HG03175 (cell line): ENCODE data around the gene HSD3B2.
"Not testable (repeated sequence)": the region's sequence is repeated elsewhere in the genome, so short reads cannot be mapped to it uniquely, and the experiment has no call there.

ENCODE experiments used
- ATAC-seq: cut with Tn5 transposase; IDR thresholded peaks from one replicate; pipeline ENCODE4 v1.9.1; 2021; ENCODE audit warnings: mild to moderate bottlenecking, moderate library complexity; ENCODE audit not compliant: unreplicated experiment

Gene HSD3B2

DNA sequence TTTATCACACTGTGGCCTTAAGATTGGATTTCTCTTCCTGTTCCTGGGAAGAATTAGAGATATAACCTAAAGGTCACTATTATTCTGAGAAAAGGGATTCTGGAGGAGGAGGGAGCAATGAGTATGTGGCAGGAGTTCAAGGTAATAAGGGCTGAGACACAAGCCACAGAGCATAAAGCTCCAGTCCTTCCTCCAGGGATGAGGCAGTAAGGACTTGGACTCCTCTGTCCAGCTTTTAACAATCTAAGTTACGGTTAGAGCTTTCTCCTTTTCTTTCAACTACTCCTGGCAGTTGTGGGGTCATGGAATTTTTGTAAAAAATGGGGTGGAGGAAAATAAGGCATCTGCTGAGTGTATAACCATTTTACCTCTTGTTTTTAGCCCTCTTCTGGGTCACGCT is at the start of gene HSD3B2:
Gene HSD3B2 (plus strand): TSS at position 201 of the 400 bp plus-strand sequence. CDS start 270 bp downstream, outside the sequence.
- no peak for ATAC-seq

DNA sequence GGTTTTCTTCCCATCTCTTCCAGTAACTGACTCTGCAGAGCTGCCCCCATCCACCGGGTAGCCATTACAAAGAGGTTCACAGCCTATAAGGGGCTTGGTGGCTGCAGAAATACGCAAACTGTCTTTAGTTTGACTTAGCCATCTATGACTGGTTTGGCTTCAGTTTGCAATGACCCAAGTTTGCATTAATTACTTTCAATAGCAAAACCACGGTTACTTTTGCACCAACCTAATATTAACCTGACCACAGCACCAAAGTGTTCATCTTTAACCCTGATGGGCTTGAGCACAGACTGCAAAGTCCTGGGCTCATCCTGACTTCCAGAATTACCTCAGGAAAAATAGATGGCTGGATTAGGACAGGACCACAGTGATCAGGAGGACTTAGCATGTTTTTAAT is 48.5 kb upstream of the HSD3B2 start:
- peak; percentile 78 for ATAC-seq

DNA sequence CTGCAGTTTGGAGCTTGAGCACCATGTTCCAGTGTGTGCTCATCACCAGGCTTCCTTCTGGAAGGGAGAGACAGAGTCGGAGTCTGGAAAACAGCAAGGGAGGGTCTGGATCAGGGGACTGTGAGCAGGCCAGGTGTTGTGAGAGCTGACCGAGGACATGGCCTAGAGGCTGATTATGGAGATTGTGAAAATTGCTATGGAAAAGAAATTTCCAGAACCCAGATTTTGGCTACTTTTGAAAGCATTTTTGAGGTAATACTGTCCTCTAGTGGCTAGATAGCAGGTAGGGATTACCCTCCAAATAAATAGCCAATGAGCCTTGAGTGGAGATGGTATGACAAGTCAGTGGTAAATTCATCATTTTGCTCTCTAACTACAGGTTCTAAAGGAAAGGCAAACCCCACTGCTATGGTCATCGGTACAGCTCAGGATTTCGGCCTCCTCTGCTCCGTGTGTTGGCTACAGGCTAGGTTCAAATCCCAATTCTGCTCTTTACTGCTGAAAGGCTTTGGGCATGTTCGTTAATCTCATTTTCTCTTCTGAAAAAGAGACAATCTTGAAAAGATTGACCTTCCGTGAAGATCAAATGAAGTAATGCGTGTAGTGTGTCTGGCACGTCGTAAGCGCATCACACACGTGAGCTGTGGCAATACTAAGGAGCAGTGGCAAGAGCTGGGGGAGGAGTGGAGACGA is 47.4 kb upstream of the HSD3B2 start:
- peak; percentile 46 for ATAC-seq

DNA sequence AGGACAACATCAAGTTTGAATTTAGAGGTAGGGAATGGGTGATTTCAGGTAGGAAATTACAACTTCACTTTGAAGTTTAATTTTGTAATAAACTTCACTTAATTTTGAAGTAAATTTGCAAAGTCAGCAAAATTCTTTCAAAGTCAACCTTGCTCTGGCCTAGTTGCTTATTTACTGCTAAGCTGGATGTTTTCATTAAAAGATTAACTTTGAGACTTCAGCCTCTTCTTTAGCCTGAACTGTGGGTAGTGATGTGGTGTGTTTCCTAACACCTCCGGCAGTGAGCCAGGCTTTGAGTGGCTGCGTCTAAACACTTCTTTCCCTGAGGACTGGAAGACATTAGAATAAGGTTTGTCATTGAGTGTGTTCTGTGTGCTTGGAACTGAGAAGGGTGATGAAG is 46.4 kb upstream of the HSD3B2 start, which contains the start of gene HAO2:
Gene HAO2 (plus strand): TSS at position 232 of the 400 bp plus-strand sequence. CDS start 12,301 bp downstream, outside the sequence.
- ATAC-seq, result no peak

DNA sequence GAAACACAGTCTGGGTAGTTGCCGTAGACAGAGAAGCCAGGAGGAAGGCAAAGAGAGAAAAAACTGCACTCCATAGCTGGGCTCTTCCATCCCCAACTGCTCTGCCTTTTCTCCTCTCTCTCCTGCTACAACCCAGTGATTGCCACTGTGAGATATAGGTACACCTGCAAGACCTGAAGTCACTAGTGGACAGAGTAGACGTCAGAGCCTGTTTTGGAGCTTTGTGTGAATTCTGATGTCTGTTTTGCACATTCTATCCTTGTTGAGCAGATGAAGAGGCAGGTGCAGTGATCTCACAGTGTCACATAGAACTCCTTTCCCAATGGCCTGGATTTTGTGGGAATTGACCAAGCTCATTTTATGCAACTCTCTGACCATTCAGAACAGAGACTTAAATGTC is 44.2 kb upstream of the HSD3B2 start:
- no peak for ATAC-seq

DNA sequence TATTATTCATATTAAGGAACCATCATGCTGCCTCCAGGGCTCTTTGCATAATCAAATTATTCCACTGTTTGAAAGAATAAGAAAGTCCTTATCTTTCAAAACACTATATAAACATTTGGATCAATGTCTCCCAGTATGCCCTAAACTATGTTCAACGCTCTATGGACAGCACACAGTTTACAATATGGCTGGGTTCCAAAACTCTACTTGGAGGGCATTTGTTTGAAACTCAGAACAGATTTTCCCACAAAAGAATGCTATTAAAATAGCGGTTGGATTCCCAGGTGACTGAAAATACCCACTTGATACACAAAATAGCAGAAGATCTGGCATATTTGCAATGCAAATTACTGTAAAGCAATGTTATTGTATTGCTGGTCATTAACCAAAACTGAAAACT is 43.1 kb upstream of the HSD3B2 start:
- no peak for ATAC-seq

DNA sequence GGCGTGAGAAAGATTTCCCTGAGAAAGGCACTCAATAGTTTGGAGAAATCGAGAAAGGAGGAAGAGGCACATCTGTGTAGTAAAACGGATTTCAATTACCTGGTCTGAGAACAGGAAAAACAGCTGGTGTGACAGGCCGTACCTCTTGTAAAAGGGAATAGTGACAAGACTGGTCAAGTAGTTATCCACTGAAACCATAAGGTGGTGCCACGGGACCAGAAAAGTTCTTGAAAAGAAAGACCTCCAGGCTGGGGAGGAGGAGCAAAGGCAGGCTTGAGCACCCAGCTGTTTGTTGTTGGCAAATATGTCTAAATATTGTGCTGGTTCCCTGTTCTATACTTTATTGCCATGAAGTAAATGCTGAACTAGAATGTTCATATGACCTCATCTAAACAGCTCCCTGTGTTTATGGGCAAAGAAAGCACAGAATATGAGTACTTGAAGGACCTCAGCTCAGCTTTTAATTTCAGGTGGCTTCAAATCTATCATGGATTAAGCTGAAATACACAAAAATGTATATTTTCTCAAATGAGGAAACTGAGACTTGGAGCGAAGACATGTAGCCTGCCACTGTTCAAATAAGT is 42.4 kb upstream of the HSD3B2 start:
- peak; percentile 61 for ATAC-seq

DNA sequence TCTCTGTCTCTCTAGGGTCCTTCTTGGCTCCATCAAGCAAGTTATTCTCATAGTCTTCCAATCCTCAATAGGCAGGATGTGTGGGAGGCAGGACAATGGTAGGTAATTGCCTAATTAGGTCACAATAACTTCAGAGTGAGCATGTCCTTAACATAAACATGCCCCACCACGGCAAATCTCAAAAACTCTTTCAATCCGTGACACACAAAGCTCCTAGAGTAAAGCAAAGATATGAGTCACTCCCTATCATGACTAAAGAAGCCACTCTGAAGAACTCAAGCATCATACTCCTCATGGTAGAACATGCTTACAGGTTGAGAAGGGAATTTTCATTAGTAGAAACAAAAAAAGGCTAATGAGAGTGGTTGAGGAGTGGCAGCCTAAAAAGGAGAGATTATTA is 41.5 kb upstream of the HSD3B2 start:
- ATAC-seq, result no peak

DNA sequence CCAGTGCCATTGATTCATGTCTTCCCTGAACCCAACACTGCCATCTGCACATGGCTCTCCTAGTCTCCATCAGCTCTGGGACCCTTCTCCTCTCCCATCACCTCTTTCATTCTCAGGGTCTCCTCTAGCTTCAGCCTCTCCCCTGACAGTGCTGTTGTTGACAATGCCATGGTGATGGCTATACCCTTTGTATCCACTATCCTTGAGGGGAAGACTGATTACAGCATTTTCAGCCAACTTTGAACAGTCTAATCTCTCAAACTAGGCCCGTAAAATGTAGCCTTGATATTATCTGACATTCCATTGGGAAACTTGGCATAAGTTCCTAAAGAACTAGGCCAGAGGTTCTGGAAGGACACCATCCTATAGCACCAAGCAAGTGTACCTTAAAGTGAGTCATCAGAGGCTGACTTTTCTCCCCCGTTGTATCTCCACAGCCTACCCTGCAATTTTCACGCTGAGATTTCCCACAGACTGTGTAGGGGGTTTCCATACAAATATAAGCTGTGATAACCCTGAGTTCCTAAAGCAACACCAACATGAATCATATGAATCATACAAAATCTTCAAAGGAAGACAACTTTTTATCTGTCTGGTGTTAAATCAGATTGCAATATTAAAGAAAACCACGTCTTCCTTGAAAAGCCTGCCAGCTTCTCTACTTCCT is 40.6 kb upstream of the HSD3B2 start:
- ATAC-seq, result no peak

DNA sequence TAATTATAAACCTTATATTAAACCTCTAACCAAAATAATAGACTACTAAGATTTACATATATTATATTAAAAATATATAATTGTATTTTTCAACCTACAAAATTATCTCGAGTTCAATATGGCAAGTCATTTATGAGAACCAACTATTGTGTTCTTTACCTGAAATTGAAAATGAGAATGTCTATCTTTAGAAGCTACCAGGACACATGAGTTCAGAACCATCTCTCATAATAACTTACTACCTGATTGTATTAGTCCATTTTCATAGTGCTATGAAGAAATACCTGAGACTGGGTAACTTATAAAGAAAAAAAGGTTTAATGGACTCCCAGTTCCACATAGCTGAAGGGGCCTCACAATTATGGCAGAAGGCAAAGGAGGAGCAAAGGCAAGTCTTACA is 39.6 kb upstream of the HSD3B2 start:
- ATAC-seq, result no peak

DNA sequence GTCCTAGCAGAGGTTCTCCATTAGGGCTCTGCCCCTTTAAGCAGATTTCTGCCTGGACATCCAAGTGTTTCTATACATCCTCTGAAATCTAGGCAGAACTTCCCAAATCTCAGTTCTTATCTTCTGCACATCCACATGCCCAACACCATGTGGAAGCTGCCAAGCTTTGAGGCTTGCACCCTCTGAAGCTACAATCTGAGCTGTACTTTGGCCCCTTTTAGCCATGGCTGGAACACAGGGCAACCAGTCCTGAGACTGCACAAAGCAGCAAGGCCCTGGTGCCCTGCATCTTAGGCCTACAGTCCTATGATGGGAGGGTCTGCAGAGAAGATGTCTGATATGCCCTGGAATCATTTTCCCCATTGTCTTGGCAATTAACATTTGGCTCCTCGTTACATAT is 38.4 kb upstream of the HSD3B2 start:
- ATAC-seq, result no peak

DNA sequence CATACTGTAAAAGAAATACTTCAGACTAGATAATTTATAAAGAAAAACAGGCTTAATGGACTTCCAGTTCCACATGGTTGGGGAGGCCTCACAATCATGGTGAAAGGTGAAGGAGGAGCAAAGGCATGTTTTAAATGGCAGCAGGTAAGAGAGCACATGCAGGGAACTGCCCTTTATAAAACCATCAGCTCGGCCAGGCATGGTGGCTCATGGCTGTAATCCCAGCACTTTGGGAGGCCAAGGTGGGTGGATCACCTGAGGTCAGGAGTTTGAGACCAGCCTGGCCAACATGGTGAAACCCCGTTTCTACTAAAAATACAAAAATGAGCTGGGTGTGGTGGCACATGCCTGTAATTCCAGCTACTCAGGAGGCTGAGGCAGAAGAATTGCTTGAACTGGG is 37.4 kb upstream of the HSD3B2 start:
- not testable (repeated sequence) for ATAC-seq

DNA sequence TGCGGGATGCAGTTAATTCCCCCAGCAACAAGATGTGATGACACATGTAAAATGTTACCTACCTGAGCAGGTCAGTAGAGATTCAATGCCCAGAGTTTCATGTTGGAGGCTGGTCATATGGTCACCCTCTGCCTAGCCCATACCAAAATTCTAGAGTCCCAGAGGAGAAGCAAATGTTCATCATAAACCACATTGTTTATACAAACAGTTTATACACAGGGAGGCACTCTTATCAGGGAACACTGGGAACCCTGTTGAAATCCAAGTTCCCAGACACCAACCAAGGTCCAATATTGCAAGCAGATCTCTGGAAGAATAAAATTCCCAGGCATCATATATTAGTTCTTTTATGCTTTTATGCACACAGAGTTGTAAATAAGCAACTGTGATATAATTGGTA is 35.8 kb upstream of the HSD3B2 start:
- no peak for ATAC-seq

DNA sequence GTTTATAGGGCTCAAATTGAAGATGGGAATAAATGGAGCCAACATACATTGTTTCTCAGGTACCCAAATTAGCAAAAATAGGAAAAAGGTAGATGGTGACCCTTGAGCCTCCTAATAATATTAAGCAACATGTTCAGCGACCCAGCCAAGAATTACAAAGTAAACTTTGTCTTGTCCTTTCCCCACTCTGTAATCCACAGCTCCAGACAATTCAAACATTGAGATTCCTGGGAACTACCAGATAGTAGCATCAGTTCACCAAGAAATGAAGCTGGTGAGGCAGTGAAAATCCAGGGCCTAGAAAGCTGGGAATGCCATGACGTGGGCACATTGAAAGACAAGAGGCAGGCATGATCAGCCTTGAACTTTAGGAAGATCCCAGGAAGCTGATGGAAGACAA is 34.6 kb upstream of the HSD3B2 start:
- no peak for ATAC-seq

DNA sequence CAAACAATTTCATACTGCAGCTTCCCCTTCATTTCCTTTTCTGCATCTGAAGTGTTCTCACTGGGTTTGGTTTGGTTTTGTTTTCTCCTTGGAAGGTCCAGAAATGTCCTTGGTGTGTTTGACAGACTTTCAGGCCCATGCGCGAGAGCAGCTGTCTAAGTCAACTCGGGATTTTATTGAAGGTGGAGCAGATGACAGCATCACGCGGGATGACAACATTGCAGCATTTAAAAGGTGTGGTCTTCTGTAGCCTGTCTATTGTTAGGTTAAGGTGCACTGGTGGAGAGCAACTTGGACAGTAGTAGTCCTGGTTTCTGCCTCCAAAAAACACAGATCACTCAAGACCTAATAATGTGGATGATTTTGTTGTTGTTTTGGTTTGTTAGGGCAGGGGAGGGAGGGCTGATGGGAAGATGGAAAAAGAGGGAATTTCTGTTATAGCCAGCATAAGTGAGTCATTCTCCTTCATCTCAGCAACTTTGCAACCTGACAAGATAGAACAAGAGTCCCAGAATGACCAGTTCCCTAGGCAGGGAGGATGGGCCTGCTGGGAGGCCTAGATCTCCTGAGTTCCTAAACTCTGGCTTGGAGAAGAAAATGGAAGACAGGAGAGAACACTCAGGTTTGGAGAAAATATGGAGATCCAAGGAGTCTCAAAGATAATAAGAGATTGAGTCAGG is 33.8 kb upstream of the HSD3B2 start:
- no peak for ATAC-seq

DNA sequence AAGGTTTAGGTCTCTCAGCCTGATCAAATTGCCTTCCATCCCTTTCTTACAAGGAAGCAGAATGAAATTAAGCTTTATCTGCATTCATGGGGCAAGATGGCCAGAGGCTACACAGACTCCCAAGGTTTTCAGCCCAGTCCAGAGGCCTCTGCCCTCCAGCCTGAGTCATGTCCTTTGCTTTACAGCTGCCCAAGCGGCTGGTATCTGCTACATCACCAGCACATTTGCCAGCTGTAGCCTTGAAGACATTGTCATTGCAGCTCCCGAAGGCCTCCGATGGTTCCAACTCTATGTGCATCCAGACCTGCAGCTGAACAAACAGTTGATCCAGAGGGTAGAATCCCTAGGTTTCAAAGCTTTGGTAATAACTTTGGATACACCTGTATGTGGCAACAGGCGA is 30.4 kb upstream of the HSD3B2 start:
- ATAC-seq, result no peak

DNA sequence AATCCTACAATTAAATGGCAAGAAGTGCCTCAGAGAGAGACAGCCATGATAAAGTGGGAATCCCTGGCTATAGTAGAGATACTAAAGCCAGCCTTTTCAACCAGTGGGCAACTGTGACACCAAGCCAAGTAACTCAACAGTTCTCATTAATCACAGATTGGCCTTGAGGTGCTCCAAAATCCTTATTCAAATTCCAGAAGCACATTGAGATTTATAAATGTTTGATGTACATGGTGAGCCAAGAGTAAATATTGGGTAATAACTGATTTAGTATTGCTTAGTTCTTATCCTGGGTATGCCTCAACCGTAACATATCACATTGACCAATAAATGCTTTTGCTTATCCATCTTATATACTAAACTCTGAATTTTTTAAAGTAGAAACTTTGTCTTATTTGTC is 29.3 kb upstream of the HSD3B2 start:
- ATAC-seq, result no peak

DNA sequence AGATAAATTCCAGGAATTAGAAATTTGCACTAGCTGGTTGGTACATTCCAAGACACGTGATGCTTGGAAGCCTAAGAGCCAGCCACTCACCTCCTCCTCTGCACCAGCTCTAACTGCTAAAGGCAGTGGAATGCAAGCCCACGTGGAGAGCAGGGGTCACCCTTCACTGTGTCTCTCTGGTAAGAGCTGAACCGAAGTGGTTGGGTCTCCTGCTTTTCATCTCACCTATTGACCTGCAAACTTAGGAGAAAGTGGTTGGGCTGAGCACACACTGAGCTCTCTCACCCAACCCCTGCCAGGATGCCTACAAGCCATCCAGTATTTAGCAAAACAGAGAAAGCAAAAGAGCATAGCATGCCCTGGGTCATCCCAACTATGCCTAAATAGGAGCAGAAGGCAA is 27.1 kb upstream of the HSD3B2 start:
- no peak for ATAC-seq

DNA sequence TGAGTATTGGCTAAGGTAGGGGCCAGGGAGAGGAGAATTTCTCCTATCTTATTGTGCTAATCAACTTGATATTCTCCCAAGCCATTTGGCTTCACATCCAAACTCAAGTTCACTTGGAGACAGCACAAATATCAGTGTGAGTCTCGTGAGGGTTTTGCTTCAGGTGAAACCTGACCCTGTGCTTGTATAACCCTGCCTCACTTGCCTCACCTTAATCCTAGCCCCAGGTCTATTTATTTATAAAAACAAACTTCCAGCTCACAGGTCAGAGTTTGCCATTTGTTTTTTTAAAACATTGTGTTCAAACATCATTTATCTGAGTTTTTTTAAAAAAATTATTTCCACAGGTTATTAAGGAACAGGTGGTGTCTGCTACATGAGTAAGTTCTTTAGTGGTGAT is 26.5 kb upstream of the HSD3B2 start:
- no peak for ATAC-seq

DNA sequence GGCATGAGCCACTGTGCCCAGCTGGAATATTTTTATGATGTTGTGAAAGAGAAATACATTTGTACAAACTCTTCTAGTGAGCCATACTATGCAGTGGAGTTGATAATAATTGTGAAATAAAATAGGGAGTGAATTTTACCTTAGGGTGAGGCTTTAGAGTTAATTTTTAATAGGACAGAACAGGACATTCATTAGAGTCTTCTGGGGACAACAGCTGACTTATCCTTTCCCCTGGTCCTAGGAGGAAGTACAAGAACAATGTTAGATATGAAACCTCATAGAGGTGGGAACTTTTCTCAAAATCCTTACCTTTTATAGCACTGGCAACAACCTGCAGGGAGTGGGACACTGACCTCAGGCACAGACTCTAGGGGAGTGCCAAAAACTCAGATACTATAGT is 24.4 kb upstream of the HSD3B2 start:
- no peak for ATAC-seq

DNA sequence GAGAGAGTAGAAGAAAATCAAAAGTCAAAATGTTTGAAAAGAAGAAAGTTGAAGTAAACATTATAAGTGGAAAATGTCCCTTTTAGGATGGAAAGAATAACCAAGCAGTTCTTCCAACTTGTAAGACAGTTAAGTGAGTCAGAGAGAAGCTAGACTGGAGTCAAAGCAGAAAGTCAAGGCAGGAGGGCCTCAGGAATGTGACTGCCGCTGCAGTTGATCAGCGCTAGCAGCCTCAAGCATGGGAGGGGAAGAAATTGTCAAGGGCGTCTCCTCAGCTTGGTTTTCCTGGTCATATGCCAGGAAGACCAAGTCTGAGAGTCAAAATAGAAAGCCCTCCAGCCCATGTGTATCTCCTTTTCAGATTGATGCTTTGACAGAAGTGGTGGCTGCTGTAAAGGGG is 23.2 kb upstream of the HSD3B2 start:
- ATAC-seq, result no peak

DNA sequence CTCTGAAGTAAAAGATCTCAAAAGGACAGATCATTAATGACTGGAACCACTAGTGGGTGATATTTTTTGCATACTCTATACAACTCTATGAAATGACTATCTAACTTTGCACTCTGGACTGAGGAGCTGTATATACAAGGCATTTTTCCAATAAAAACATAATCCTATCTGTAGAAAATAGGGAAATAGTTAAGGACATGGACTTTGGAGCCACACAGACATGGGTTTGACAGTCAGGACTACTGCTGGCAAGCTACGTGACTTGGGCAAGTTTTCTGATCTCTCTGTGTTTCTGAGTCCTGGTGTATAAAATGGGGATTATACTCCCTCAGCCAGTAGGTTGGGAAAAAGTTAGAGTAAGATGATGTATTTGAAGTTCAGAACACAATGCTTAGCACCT is 20.9 kb upstream of the HSD3B2 start:
- ATAC-seq, result no peak
